ENCODE measurements around the gene MAP2K3.
A peak's percentile ranks its signal among the peaks of the same experiment; 100 is the strongest.
"Not testable (repeated sequence)": the region's sequence is repeated elsewhere in the genome, so short reads cannot be mapped to it uniquely, and the experiment has no call there.

The MAP2K3 gene

DNA sequence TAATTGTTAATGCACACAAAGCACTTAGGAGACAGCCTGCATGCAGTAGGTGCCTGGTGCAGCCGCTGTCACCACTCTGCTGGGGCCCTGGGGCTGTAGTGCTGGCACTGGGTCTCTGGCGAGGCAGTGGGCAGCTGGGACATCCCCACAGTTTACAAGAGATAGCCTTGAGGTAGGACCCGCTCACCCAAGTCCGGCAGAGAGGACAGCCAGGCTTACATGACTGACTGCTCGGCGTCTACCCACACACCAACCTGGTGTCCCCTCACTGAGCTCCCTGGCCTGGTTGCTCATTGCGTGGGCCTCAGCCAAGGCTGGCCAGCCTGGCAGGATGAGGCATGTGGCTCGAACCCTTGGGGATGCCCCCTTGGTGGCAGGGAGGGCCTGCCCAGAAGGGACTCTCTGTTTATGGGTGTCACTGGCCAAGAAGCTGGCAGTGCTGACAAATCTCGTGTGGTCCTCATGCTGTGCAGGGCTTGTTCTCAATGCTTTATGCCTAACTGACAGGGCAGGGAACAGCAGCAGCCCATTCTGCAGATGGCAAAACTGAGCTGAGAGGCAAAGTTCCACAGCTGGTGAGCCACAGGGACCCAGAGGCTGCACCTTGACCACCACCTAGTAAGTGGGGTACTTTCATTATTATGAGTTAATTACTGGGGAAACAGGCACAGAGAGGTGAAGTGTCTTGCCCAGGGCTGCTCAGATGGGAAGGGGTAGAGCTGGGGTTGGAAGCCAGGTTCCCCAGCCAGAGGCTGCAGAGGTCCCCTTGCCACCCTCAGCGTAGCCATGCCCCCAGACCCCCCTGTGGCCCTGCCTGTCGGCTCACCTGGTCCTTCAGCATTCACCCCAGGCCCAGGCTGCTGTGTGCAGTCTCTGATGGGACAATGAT is 58.8 kb downstream of the MAP2K3 start:
- H3K14ac ChIP-seq (ENCODE audit: low read length); H3K27me3 ChIP-seq (ENCODE audit: control insufficient read depth in 3 of 3, insufficient read depth in 3 of 3, low read depth in 1 of 3, low read length in 3 of 3); H3K9me3 ChIP-seq (replicated peaks in 1 of 2; ENCODE audit: control insufficient read depth in 2 of 2, insufficient read depth in 1 of 2, low read depth in 1 of 2, low read length in 2 of 2); H3K18ac ChIP-seq (ENCODE audit: low read length); DNase-seq (ENCODE audit: low spot score); H3K9ac ChIP-seq (ENCODE audit: low read depth, low read length, poor library complexity); H2BK15ac ChIP-seq (ENCODE audit: low read length); H3K4me3 ChIP-seq (ENCODE audit: low read length in 2 of 2); H3K4me1 ChIP-seq (ENCODE audit: control insufficient read depth in 2 of 2, insufficient read depth in 1 of 2, low read depth in 1 of 2, low read length in 2 of 2); H3K79me1 ChIP-seq (ENCODE audit: low read depth, low read length); H3K36me3 ChIP-seq (replicated peaks in 1 of 2; ENCODE audit: control insufficient read depth in 2 of 2, insufficient read depth in 2 of 2, low read length in 2 of 2); H4K8ac ChIP-seq (ENCODE audit: low read depth, low read length); H3K23ac ChIP-seq (ENCODE audit: low read depth, low read length, poor library complexity); H2AFZ ChIP-seq (ENCODE audit: low read length); H4K91ac ChIP-seq (ENCODE audit: low read depth, low read length, poor library complexity); H2BK120ac ChIP-seq (ENCODE audit: low read depth, low read length); H3K27ac ChIP-seq (replicated peaks; ENCODE audit: low read length); H3K4me2 ChIP-seq (ENCODE audit: insufficient read depth, low read length, poor library complexity, severe bottlenecking); H2BK12ac ChIP-seq (ENCODE audit: low read length); H2AK5ac ChIP-seq (ENCODE audit: low read depth, low read length); H3K4ac ChIP-seq (ENCODE audit: low read length); H2BK5ac ChIP-seq (ENCODE audit: low read length): not testable (repeated sequence)
- WGBS, 2 donors (ENCODE audit: extremely low coverage in 2 of 2, insufficient read length in 2 of 2, insufficient replicate concordance in 1 of 2) = no CpG with 5 or more reads among the region's 11 CpGs

DNA sequence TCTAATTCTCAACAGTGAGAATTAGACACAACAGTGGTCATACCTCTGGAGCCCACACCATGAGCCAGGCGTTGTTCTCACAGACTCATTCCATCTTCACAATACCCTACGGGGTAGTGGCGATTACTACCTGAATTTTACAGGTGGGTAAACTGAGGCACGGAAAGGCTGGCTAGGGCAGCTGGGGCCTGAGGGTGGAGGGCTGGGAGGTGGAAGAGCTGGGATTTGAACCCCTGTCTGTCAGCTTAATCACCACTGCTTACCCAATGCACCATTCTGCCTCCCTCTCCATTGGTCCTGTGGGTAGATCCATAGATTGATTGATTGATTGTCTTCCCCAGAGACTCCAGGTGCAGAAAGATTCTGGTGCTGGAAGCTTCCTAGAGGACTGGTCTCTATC is 60.3 kb downstream of the MAP2K3 start:
- H3K36me3 ChIP-seq (replicated peaks in 1 of 2; ENCODE audit: control insufficient read depth in 2 of 2, insufficient read depth in 2 of 2, low read length in 2 of 2); H3K4ac ChIP-seq (ENCODE audit: low read length); H2AK5ac ChIP-seq (ENCODE audit: low read depth, low read length); H2BK12ac ChIP-seq (ENCODE audit: low read length); DNase-seq (ENCODE audit: low spot score); H4K8ac ChIP-seq (ENCODE audit: low read depth, low read length); H3K27me3 ChIP-seq (ENCODE audit: control insufficient read depth in 3 of 3, insufficient read depth in 3 of 3, low read depth in 1 of 3, low read length in 3 of 3); H2BK120ac ChIP-seq (ENCODE audit: low read depth, low read length); H3K4me3 ChIP-seq (ENCODE audit: low read length in 2 of 2); H2BK15ac ChIP-seq (ENCODE audit: low read length); H3K14ac ChIP-seq (ENCODE audit: low read length); H3K9ac ChIP-seq (ENCODE audit: low read depth, low read length, poor library complexity); H3K23ac ChIP-seq (ENCODE audit: low read depth, low read length, poor library complexity); H3K9me3 ChIP-seq (replicated peaks in 1 of 2; ENCODE audit: control insufficient read depth in 2 of 2, insufficient read depth in 1 of 2, low read depth in 1 of 2, low read length in 2 of 2); H4K91ac ChIP-seq (ENCODE audit: low read depth, low read length, poor library complexity); H3K4me2 ChIP-seq (ENCODE audit: insufficient read depth, low read length, poor library complexity, severe bottlenecking); H3K79me1 ChIP-seq (ENCODE audit: low read depth, low read length); H3K4me1 ChIP-seq (ENCODE audit: control insufficient read depth in 2 of 2, insufficient read depth in 1 of 2, low read depth in 1 of 2, low read length in 2 of 2); H2AFZ ChIP-seq (ENCODE audit: low read length); H3K18ac ChIP-seq (ENCODE audit: low read length); H3K27ac ChIP-seq (replicated peaks; ENCODE audit: low read length); H2BK5ac ChIP-seq (ENCODE audit: low read length): not testable (repeated sequence)
- WGBS, 2 donors (ENCODE audit: extremely low coverage in 2 of 2, insufficient read length in 2 of 2, insufficient replicate concordance in 1 of 2) = no CpG with 5 or more reads among the region's 4 CpGs

GRCh38 chr17:21345236-21345635 is 60.7 kb downstream of the MAP2K3 start:
- Histone ChIP-seq H3K79me1 (ENCODE audit: low read depth, low read length) (no peaks in the 10 kb centered on the region), H3K9ac (ENCODE audit: low read depth, low read length, poor library complexity) (peak overlapping the region; percentile 77), H2BK5ac (ENCODE audit: low read length) (no peak overlapping the region), H2BK120ac (ENCODE audit: low read depth, low read length) (no peak overlapping the region), H3K4me3 (ENCODE audit: low read length in 2 of 2) (no peak overlapping the region), H3K27ac (replicated peaks; ENCODE audit: low read length) (no peak overlapping the region), H2AK5ac (ENCODE audit: low read depth, low read length) (peak overlapping the region; percentile 88), H3K9me3 (replicated peaks in 1 of 2; ENCODE audit: control insufficient read depth in 2 of 2, insufficient read depth in 1 of 2, low read depth in 1 of 2, low read length in 2 of 2) (no peaks in the 10 kb centered on the region), H4K91ac (ENCODE audit: low read depth, low read length, poor library complexity) (no peak overlapping the region), H2AFZ (ENCODE audit: low read length) (no peak overlapping the region), H2BK15ac (ENCODE audit: low read length) (no peak overlapping the region), H3K23ac (ENCODE audit: low read depth, low read length, poor library complexity) (no peak overlapping the region), H3K4ac (ENCODE audit: low read length) (no peak overlapping the region), H3K36me3 (replicated peaks in 1 of 2; ENCODE audit: control insufficient read depth in 2 of 2, insufficient read depth in 2 of 2, low read length in 2 of 2) (no peaks in the 10 kb centered on the region), H3K14ac (ENCODE audit: low read length) (no peak overlapping the region), H3K4me2 (ENCODE audit: insufficient read depth, low read length, poor library complexity, severe bottlenecking) (no peak overlapping the region), H3K27me3 (ENCODE audit: control insufficient read depth in 3 of 3, insufficient read depth in 3 of 3, low read depth in 1 of 3, low read length in 3 of 3) (no peaks in the 10 kb centered on the region), H3K4me1 (ENCODE audit: control insufficient read depth in 2 of 2, insufficient read depth in 1 of 2, low read depth in 1 of 2, low read length in 2 of 2) (no peaks in the 10 kb centered on the region), H3K18ac (ENCODE audit: low read length) (peak overlapping the region; percentile 93), H2BK12ac (ENCODE audit: low read length) (peak overlapping the region; percentile 98), H4K8ac (ENCODE audit: low read depth, low read length) (no peak overlapping the region)
- WGBS, 2 donors (ENCODE audit: extremely low coverage in 2 of 2, insufficient read length in 2 of 2, insufficient replicate concordance in 1 of 2) = no CpG with 5 or more reads among the region's 10 CpGs
- no peak for DNase-seq (ENCODE audit: low spot score)

GRCh38 chr17:21346107-21346506 is 61.6 kb downstream of the MAP2K3 start:
- not testable (repeated sequence) for H3K9me3 ChIP-seq (replicated peaks in 1 of 2; ENCODE audit: control insufficient read depth in 2 of 2, insufficient read depth in 1 of 2, low read depth in 1 of 2, low read length in 2 of 2); H3K79me1 ChIP-seq (ENCODE audit: low read depth, low read length); H2AK5ac ChIP-seq (ENCODE audit: low read depth, low read length); H3K4me3 ChIP-seq (ENCODE audit: low read length in 2 of 2); H2BK120ac ChIP-seq (ENCODE audit: low read depth, low read length); H3K18ac ChIP-seq (ENCODE audit: low read length); H3K14ac ChIP-seq (ENCODE audit: low read length); H3K23ac ChIP-seq (ENCODE audit: low read depth, low read length, poor library complexity); H2BK5ac ChIP-seq (ENCODE audit: low read length); H3K9ac ChIP-seq (ENCODE audit: low read depth, low read length, poor library complexity); H3K36me3 ChIP-seq (replicated peaks in 1 of 2; ENCODE audit: control insufficient read depth in 2 of 2, insufficient read depth in 2 of 2, low read length in 2 of 2); H2BK12ac ChIP-seq (ENCODE audit: low read length); H4K91ac ChIP-seq (ENCODE audit: low read depth, low read length, poor library complexity); H3K27ac ChIP-seq (replicated peaks; ENCODE audit: low read length); H3K27me3 ChIP-seq (ENCODE audit: control insufficient read depth in 3 of 3, insufficient read depth in 3 of 3, low read depth in 1 of 3, low read length in 3 of 3); H2AFZ ChIP-seq (ENCODE audit: low read length); H3K4ac ChIP-seq (ENCODE audit: low read length); DNase-seq (ENCODE audit: low spot score); H3K4me1 ChIP-seq (ENCODE audit: control insufficient read depth in 2 of 2, insufficient read depth in 1 of 2, low read depth in 1 of 2, low read length in 2 of 2); H4K8ac ChIP-seq (ENCODE audit: low read depth, low read length); H2BK15ac ChIP-seq (ENCODE audit: low read length); H3K4me2 ChIP-seq (ENCODE audit: insufficient read depth, low read length, poor library complexity, severe bottlenecking)
- WGBS, 2 donors (ENCODE audit: extremely low coverage in 2 of 2, insufficient read length in 2 of 2, insufficient replicate concordance in 1 of 2) = no CpG with 5 or more reads among the region's 2 CpGs

Measured in neuronal stem cell (in vitro differentiated cells).